ENCODE results near the gene LRRC47.

Gene LRRC47

DNA sequence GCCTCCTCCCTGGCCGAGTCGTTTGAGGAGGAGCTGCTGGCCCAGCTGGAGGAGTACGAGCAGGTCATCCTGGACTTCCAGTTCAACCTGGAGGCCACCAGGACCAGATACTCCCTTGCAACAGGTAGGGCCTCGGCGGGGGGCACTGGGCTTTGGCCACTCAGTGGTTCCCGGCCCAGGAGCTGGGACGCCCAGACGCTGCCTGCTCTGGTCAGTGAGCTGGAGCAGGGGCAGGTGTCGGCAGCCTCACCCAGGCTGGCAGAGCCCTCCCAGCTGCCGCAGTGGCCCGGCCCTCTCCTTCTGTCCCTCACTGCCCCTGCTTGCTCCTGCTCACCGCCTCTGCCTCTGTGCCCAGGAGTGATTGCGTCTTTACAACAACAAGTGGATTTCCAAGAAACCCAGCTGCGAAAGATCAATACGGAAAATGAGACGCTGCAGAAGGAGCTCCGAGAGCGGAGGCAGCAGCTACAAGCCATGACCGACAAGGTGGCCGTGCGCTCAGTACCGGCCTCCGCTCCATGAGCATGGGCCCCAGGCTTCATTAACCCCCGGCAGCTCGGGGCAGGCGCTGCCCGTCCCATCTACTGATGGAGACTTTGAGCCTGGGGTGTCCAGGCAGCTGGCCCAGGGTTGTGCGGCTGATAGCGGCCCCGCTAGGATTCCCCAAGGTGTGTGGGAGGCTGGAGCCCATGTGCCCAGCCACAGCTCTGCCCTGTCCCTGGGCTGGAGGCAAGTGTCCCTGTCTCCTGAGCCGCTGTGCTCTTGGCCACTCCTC, 32.8 kb downstream of the LRRC47 start:
- TF ChIP-seq, protein P1, sequence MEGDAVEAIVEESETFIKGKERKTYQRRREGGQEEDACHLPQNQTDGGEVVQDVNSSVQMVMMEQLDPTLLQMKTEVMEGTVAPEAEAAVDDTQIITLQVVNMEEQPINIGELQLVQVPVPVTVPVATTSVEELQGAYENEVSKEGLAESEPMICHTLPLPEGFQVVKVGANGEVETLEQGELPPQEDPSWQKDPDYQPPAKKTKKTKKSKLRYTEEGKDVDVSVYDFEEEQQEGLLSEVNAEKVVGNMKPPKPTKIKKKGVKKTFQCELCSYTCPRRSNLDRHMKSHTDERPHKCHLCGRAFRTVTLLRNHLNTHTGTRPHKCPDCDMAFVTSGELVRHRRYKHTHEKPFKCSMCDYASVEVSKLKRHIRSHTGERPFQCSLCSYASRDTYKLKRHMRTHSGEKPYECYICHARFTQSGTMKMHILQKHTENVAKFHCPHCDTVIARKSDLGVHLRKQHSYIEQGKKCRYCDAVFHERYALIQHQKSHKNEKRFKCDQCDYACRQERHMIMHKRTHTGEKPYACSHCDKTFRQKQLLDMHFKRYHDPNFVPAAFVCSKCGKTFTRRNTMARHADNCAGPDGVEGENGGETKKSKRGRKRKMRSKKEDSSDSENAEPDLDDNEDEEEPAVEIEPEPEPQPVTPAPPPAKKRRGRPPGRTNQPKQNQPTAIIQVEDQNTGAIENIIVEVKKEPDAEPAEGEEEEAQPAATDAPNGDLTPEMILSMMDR (IDR thresholded peaks at IDR 0.05; ENCODE audit: insufficient read depth, low read length, missing control alignments), result no peak
- DNase-seq (ENCODE audit: low read depth, low spot score), result no peak
- CTCF ChIA-PET, result no interaction called here
- H3K4me3 ChIP-seq (ENCODE audit: low read depth, low read length), result no peak overlapping the region
- POLR2A ChIA-PET, result no interaction called here

DNA sequence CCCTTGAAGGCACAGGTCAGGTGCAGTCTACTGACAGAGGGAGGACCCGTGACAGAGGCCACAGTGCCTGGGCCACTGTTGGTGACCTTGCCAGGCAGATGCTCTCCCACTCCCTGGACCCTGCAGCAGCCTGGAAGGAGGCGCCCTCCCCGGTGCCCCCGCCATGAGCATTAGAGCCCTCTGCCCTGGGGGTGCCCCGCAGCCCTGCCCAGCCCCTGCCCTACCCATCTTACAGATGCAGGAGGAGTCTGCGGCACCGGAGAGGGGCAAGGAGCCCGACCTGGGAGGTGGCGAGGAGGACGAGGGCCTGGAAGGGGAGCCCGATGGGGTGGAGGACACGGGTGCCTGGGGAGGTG, 33.4 kb downstream of the LRRC47 start:
- ChIA-PET CTCF (no interaction called here), POLR2A (no interaction called here)
- TF ChIP-seq, protein P1 (IDR thresholded peaks at IDR 0.05; ENCODE audit: insufficient read depth, low read length, missing control alignments), result no peak
- no peak for DNase-seq (ENCODE audit: low read depth, low spot score)
- H3K4me3 ChIP-seq (ENCODE audit: low read depth, low read length), result no peak overlapping the region

DNA sequence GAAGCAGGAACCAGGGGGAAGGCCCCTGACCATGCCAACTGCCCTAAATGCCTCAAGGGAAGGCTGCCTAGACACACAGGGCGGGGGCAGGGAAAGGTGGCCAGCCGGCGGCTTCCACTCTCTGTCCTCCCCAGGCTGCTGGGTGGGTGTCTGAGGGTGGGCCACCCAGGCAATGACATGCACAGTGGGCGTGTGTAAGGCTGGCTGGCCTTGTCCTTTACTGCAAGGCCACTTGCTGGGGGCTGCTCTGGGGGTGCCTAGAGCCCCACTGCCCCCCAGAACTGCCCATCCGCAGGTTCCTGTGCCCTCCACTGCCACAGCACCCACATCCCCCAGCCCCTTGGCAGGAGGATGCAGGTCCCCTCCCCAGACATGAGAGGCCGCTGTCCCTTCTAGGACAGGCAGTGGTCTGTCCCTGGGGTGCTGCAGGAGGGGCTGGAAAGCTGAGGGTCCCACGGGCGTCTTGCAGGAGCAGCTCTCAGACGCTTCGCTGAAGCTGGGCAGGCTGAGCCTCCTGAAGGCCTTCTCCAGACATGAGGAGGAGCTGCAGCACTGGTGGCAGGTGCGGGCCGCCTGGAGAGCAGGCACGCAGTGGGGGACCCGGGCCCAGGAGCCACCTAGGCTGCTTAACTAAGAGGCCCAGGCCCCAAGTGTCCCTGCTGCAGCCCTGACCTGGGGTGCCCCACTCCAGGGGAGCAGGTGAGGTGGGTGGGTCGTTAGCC, 34.0 kb downstream of the LRRC47 start:
- POLR2A ChIA-PET, result no interaction called here
- TF ChIP-seq, protein P1 (IDR thresholded peaks at IDR 0.05; ENCODE audit: insufficient read depth, low read length, missing control alignments), result no peak
- CTCF ChIA-PET, result no interaction called here
- H3K4me3 ChIP-seq (ENCODE audit: low read depth, low read length), result no peak overlapping the region
- DNase-seq (ENCODE audit: low read depth, low spot score), result no peak

DNA sequence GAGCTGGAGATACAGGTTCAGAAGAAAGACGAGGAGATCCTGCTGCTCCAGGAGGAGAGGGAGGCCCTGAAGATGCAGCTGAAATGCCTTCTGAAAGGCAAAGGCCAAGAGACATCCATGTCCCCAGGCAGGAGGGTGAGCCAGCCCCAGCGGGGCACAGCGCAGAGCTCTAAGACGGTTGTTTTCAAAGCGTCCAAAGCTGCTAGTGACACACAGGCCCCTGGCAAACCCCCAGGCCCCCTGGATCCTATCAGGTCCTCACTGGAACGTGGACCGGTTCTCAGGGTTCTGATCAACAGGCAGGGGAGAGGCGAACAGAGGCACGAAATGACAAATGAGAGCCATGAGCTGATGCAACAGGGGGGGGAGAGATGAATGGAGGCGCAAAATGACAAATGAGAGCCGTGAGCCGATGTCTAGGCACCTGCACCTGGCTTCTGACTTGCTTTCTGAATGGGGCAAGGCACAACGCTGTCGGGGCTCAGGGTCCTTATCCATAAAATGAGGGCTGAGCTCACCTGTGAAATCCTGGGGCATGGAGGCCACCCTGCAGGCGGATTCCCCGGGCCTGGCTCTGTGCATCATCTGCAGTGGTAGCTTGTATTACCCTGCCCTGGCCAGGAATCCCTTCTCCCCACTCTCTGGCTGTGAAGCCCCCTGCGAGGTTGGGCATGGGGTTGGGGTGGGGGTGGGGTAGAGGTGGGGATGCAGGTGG, 34.8 kb downstream of the LRRC47 start:
- ChIA-PET CTCF (interaction anchor here (1.0 to 1.2 kb wide), 3 partner anchors 9 to 37 kb away, joined by 3 read pairs; partner anchors contain the start of gene CCDC27), POLR2A (no interaction called here)
- no peak overlapping the region for H3K4me3 ChIP-seq (ENCODE audit: low read depth, low read length)
- TF ChIP-seq, protein P1 (IDR thresholded peaks at IDR 0.05; ENCODE audit: insufficient read depth, low read length, missing control alignments), result no peak
- no peak for DNase-seq (ENCODE audit: low read depth, low spot score)

DNA sequence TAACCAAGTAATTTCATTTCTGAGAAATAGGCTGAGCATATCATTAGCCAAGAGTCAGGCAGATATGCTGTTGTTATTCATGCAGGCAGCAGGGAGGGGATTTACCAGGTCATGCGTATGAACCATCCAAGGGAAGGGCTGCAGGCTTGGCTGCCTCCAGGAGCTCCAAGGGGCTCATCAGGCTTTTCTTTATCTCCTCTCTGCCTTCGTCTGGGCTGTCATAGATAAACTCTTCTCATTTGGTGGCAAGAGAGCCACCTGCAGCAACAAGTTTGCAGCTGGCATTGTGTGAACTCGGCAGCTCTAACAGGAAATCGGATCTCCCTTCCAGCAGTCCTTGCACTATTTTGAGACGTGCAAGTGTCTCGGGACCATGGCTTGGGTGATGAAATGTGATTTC, 36.5 kb downstream of the LRRC47 start:
- H3K4me3 ChIP-seq (ENCODE audit: low read depth, low read length), result no peak overlapping the region
- ChIA-PET POLR2A (no interaction called here), CTCF (interaction anchor here (1.3 kb wide), 1 partner anchor 35 kb away, joined by 3 read pairs; no protein-coding TSS in a partner anchor)
- TF ChIP-seq, protein P1 (IDR thresholded peaks at IDR 0.05; ENCODE audit: insufficient read depth, low read length, missing control alignments), result no peak
- no peak for DNase-seq (ENCODE audit: low read depth, low spot score)

DNA sequence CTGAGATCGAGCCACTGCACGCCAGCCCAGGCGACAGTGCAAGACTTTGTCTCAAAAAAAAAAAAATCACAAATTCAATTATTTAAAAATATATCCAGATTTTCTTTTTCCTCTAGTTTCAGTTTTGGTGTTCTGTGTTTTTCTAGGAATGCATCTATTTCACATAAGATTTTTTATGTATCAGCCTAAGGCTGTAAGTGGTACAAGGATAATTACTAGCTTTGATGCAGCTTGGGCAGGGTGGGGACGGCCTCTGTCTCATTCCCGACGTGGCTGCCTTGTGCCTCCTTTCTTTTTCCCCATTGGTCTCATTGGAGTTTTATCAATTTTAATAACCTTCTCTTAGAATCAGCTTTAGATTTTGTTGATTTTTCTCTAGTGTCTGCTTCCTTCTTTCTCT, 37.1 kb downstream of the LRRC47 start:
- no peak for DNase-seq (ENCODE audit: low read depth, low spot score)
- no peak overlapping the region for H3K4me3 ChIP-seq (ENCODE audit: low read depth, low read length)
- POLR2A ChIA-PET, result no interaction called here
- TF ChIP-seq, protein P1 (IDR thresholded peaks at IDR 0.05; ENCODE audit: insufficient read depth, low read length, missing control alignments), result no peak
- CTCF ChIA-PET, result no interaction called here

Measured in AG04449 (cell line).